Peyer's patch (tissue), 4 donors: ENCODE data around the gene HIPK3. TPM values are rescaled to one million over a fixed set of nuclear protein-coding genes. Genes with fewer than 3 reads are reported as not detected.
"Not testable (repeated sequence)": the region's sequence is repeated elsewhere in the genome, so short reads cannot be mapped to it uniquely, and the experiment has no call there.

Experiments used
- DNase-seq, 3 donors: peaks; one replicate each; pipeline ENCODE4 v3.0.0-alpha.2; 2017 to 2019
- H3K27ac ChIP-seq, 4 donors: fragments of 200-600 bp; sonication (generic); one replicate each; pipeline ENCODE4 v1.5.1; 2016 to 2019
- H3K27me3 ChIP-seq, 2 donors: fragments of 200-600 bp; sonication (generic); one replicate each; pipeline ENCODE4 v1.5.1; 2019
- H3K36me3 ChIP-seq, 3 donors: fragments of 200-600 bp; sonication (generic); one replicate each; pipeline ENCODE4 v1.5.1; 2016 to 2019
- H3K4me1 ChIP-seq, 4 donors: fragments of 200-600 bp; sonication (generic); one replicate each; pipeline ENCODE4 v1.5.1; 2016 to 2019
- H3K4me3 ChIP-seq, 4 donors: fragments of 200-600 bp; sonication (generic); 1 replicate in 3 of 4; 2 replicates in 1 of 4; pipeline ENCODE4 v1.5.1; 2016 to 2019; ENCODE audit warnings: mild to moderate bottlenecking in 1 of 4
- H3K9me3 ChIP-seq, 4 donors: fragments of 200-600 bp; sonication (generic); one replicate each; pipeline ENCODE4 v1.5.1; 2016 to 2019; ENCODE audit warnings: mild to moderate bottlenecking in 1 of 4
- POLR2A ChIP-seq, 2 donors: fragments of 450-650 bp; IDR thresholded peaks; one replicate each; pipeline ENCODE4 v1.5.1; 2017; ENCODE audit warnings: antibody characterized with exemption in 2 of 2, mild to moderate bottlenecking in 2 of 2, moderate library complexity in 2 of 2
- total RNA-seq, 4 donors: library from RNA; depleted of rRNA; stranded (reverse); fragments of >200 nt; gene quantifications; one replicate each; pipeline ENCODE4 v1.1.0, GENCODE V29; 2016
- TF ChIP-seq, protein P1 (sequence below), 6 experiments: fragments of 450-650 bp in 4 of 6; fragments of 200-600 bp in 2 of 6; sonication (generic) in 1 of 6; IDR thresholded peaks; one replicate each; pipeline ENCODE4 v1.5.1; 2017 to 2019; ENCODE audit warnings: antibody characterized with exemption in 6 of 6, mild to moderate bottlenecking in 3 of 6, moderate library complexity in 1 of 6

The HIPK3 gene
- total RNA-seq, 4 donors from 2014 or later = 87.8 to 123 (median 97.8) TPM

DNA sequence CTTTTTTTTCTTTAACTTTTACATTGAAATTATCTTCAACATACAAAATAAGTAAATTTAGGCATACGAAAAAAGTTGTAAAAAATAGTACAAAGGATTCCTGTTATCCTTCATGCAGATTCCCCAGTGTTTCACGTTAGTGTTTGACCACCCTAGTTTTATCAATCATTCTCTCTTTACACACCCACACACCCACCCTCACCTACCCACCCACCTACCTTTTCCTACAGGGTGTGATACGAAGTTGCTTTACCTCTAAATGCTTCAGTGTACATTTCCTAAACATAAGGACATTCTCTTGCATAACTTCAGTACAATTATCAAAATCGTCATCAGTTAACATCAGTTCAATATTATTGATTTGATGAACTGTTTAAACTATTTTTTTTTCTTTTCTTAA lies 37.0 kb downstream of the HIPK3 start:
- Histone ChIP-seq H3K27ac (no peak overlapping the region), H3K4me1 (peaks cover 0 to 17% (median 0%) of the 10 kb centered on the region in 4 donors), H3K27me3 (no peaks in the 10 kb centered on the region), H3K9me3 (no peaks in the 10 kb centered on the region), H3K36me3 (peaks cover 0 to 8% (median 0%) of the 10 kb centered on the region in 3 donors), H3K4me3 (no peak overlapping the region)
- no peak for TF ChIP-seq POLR2A (IDR thresholded peaks at IDR 0.05)
- TF ChIP-seq, protein P1, sequence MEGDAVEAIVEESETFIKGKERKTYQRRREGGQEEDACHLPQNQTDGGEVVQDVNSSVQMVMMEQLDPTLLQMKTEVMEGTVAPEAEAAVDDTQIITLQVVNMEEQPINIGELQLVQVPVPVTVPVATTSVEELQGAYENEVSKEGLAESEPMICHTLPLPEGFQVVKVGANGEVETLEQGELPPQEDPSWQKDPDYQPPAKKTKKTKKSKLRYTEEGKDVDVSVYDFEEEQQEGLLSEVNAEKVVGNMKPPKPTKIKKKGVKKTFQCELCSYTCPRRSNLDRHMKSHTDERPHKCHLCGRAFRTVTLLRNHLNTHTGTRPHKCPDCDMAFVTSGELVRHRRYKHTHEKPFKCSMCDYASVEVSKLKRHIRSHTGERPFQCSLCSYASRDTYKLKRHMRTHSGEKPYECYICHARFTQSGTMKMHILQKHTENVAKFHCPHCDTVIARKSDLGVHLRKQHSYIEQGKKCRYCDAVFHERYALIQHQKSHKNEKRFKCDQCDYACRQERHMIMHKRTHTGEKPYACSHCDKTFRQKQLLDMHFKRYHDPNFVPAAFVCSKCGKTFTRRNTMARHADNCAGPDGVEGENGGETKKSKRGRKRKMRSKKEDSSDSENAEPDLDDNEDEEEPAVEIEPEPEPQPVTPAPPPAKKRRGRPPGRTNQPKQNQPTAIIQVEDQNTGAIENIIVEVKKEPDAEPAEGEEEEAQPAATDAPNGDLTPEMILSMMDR (IDR thresholded peaks at IDR 0.05) = no peak
- no peak for DNase-seq

DNA sequence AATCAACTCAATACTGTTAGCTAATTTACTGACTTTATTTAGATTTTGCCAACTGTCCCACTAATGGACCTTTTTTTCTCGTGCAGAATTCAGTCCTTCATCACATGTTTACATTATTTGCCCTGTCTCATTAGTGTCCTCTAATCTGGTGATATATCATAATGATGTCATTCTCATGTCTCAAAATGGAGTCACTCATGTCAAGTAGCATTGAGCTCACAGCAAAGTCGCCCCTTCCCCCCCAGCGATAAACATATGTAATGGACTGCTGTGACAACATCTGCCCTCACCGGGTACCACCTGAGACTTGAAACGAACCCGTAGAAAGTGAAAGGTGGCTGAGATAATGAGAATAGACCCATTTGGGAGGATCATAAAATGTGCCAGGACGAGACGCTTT lies 37.6 kb downstream of the HIPK3 start:
- peaks cover 0 to 17% (median 0%) of the 10 kb centered on the region in 4 donors for H3K4me1 ChIP-seq
- TF ChIP-seq POLR2A (IDR thresholded peaks at IDR 0.05) = no peak
- TF ChIP-seq, protein P1 (IDR thresholded peaks at IDR 0.05) = no peak
- H3K4me3 ChIP-seq = no peak overlapping the region
- no peaks in the 10 kb centered on the region for H3K27me3 ChIP-seq
- peaks cover 0 to 8% (median 0%) of the 10 kb centered on the region in 3 donors for H3K36me3 ChIP-seq
- H3K9me3 ChIP-seq = no peaks in the 10 kb centered on the region
- DNase-seq = no peak
- no peak overlapping the region for H3K27ac ChIP-seq

DNA sequence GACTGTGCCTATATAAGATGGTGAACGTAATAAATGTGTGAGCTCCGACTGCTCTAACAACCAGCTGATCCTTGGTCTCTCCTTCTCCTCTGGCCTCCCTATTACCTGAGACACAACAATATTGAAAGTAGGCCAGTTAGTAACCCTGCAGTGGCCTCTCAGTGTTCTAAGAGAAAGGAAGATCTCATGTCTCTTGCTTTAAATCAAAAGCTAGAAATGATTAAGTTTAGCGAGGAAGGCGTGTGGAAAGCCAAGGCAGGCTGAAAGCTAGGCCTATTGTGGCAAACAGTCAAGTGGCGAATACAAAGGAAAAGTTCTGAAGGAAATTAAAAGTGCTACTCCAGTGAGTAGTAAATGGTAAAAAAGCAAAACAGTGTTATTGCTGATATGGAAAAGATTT lies 39.5 kb downstream of the HIPK3 start:
- Histone ChIP-seq H3K9me3 (no peaks in the 10 kb centered on the region), H3K27ac (no peak overlapping the region), H3K4me3 (no peak overlapping the region), H3K36me3 (peaks cover 0 to 8% (median 0%) of the 10 kb centered on the region in 3 donors), H3K27me3 (no peaks in the 10 kb centered on the region), H3K4me1 (peaks cover 0 to under 1% (median 0%) of the 10 kb centered on the region in 4 donors)
- TF ChIP-seq, protein P1 (IDR thresholded peaks at IDR 0.05) = no peak
- no peak for TF ChIP-seq POLR2A (IDR thresholded peaks at IDR 0.05)
- DNase-seq = no peak

DNA sequence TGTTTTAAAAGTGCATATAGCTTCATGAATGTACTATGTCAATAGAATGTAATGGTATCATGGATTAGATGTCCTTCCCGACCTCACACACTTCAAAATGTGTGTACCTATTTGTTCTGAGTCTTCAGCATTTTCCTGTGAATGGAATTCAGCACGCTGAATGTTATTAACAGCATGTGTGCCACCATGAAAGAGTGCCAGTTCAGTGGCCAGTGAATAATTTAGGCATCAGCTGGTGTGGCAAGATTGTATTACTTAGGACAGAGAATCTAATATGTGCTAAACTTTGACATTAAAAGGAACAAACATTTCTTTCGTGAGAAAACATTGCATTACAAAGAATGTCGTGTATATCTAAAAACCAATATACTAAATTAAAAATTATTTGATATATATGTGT lies 46.4 kb downstream of the HIPK3 start:
- H3K4me1 ChIP-seq = peaks cover 0 to 18% (median 0%) of the 10 kb centered on the region in 4 donors
- no peak overlapping the region for H3K27ac ChIP-seq
- no peak for DNase-seq
- no peak overlapping the region for H3K4me3 ChIP-seq
- H3K36me3 ChIP-seq = no peaks in the 10 kb centered on the region
- no peaks in the 10 kb centered on the region for H3K27me3 ChIP-seq
- no peaks in the 10 kb centered on the region for H3K9me3 ChIP-seq
- TF ChIP-seq POLR2A (IDR thresholded peaks at IDR 0.05) = no peak
- TF ChIP-seq, protein P1 (IDR thresholded peaks at IDR 0.05) = no peak

DNA sequence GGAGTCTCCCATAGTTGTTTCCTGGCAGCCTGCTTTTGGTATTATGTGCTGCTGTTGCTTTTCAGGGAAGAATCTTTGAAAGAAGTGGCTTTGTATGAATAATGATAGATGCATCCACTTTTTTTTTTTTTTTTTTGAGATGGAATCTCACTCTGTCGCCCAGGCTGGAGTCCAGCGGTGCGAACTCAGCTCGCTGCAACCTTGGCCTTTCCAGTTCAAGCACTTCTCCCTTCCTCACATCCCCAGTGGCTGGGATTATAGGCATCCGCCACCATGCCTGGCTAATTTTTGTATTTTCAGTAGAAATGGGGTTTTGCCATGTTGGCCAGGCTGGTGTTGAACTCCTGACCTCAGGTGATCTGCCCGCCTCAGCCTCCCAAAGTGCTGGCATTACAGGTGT lies 49.6 kb downstream of the HIPK3 start:
- peak overlapping the region in 1 of 4 donors; percentile 66 for H3K27ac ChIP-seq
- not testable (repeated sequence) for H3K27me3 ChIP-seq, H3K36me3 ChIP-seq, DNase-seq, H3K4me3 ChIP-seq, H3K9me3 ChIP-seq
- H3K4me1 ChIP-seq = peaks cover 0 to 21% (median 0%) of the 10 kb centered on the region in 4 donors

DNA sequence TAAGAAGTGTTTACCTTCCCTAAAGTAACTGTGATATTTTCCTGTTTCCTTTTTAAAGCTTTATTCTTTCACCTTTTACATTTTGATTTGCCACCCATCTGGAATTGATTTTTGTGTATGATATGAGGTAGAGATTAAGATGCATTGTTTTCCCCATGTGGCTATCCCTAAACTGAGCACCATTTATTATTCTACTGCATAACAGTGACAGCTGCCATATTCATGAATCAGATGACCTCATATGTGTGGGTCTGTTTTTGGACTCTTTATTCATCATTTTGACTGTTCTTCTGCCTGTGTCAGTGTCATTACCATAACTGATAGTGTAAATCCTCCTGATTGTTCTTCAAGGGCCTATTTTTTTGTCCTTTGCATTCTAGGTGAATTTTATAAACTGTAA lies 50.8 kb downstream of the HIPK3 start:
- Histone ChIP-seq H3K9me3 (no peaks in the 10 kb centered on the region), H3K36me3 (no peaks in the 10 kb centered on the region), H3K27ac (no peak overlapping the region), H3K4me3 (no peak overlapping the region), H3K27me3 (no peaks in the 10 kb centered on the region), H3K4me1 (peaks cover 0 to 21% (median 0%) of the 10 kb centered on the region in 4 donors)
- no peak for DNase-seq
- no peak for TF ChIP-seq POLR2A (IDR thresholded peaks at IDR 0.05)
- TF ChIP-seq, protein P1 (IDR thresholded peaks at IDR 0.05) = no peak
